Measurements from ENCODE around the gene NSUN3. TPM values are rescaled to one million over a fixed set of nuclear protein-coding genes. Genes with fewer than 3 reads are reported as not detected.
"Not testable (repeated sequence)": the region's sequence is repeated elsewhere in the genome, so short reads cannot be mapped to it uniquely, and the experiment has no call there.

Gene NSUN3
- total and polyA plus RNA-seq, 7 donors = 7.3 to 16.0 (median 9.0) TPM

- DNase-seq = no peak
- H3K9me3 ChIP-seq = no peaks in the 10 kb centered on the region
- no peak overlapping the region for H3K27ac ChIP-seq
- H3K4me3 ChIP-seq = no peak overlapping the region
- intact Hi-C loops (cut with DNase I) = no loop called here
- WGBS, 2 donors = 88 to 89% methylated on average over 1 of the region's 1 CpG
- TF ChIP-seq CTCF (IDR thresholded peaks at IDR 0.05) (no peak), POLR2A (IDR thresholded peaks at IDR 0.05) (no peak), EP300 (IDR thresholded peaks at IDR 0.05) (no peak), POLR2AphosphoS5 (IDR thresholded peaks at IDR 0.05) (no peak)
- no peaks in the 10 kb centered on the region for H3K4me1 ChIP-seq
- no peaks in the 10 kb centered on the region for H3K27me3 ChIP-seq
- H3K36me3 ChIP-seq = peaks cover 0 to 25% (median 7%) of the 10 kb centered on the region in 4 donors
These were observed 19.6 kb upstream of the NSUN3 start for GRCh38 chr3:94043285-94043684.

- H3K9me3 ChIP-seq; H3K4me1 ChIP-seq; H3K27ac ChIP-seq; DNase-seq; intact Hi-C loops (cut with DNase I); H3K4me3 ChIP-seq; H3K27me3 ChIP-seq: not testable (repeated sequence)
- peaks cover 0 to 18% (median 7%) of the 10 kb centered on the region in 4 donors for H3K36me3 ChIP-seq
- WGBS, 2 donors = 98% methylated on average over 61 of the region's 61 CpGs
These were observed 18.5 kb upstream of the NSUN3 start for GRCh38 chr3:94044100-94044936.

GRCh38 chr3:94046533-94046932 lies 16.3 kb upstream of the NSUN3 start:
- Histone ChIP-seq H3K27me3 (no peaks in the 10 kb centered on the region), H3K36me3 (peaks cover 0 to 12% (median 7%) of the 10 kb centered on the region in 4 donors), H3K27ac (no peak overlapping the region), H3K4me3 (no peak overlapping the region), H3K4me1 (no peaks in the 10 kb centered on the region), H3K9me3 (no peaks in the 10 kb centered on the region)
- no peak for DNase-seq
- intact Hi-C loops (cut with DNase I) = no loop called here
- no peak for TF ChIP-seq CTCF (IDR thresholded peaks at IDR 0.05)
- WGBS, 2 donors = 98 to 100% methylated on average over 2 of the region's 2 CpGs

- Histone ChIP-seq H3K9me3 (no peaks in the 10 kb centered on the region), H3K27ac (no peak overlapping the region), H3K4me3 (no peak overlapping the region), H3K4me1 (no peaks in the 10 kb centered on the region), H3K36me3 (peaks cover 0 to 6% (median 3%) of the 10 kb centered on the region in 4 donors), H3K27me3 (no peaks in the 10 kb centered on the region)
- TF ChIP-seq POLR2AphosphoS5 (IDR thresholded peaks at IDR 0.05) (no peak), CTCF (IDR thresholded peaks at IDR 0.05) (no peak)
- intact Hi-C loops (cut with DNase I) = no loop called here
- WGBS, 2 donors = 86 to 91% methylated on average over 2 of the region's 2 CpGs
- DNase-seq = no peak
These were observed 13.6 kb upstream of the NSUN3 start for GRCh38 chr3:94049267-94049666.

GRCh38 chr3:94050546-94050945 lies 12.3 kb upstream of the NSUN3 start:
- no peaks in the 10 kb centered on the region for H3K4me1 ChIP-seq
- H3K4me3 ChIP-seq = no peak overlapping the region
- no peaks in the 10 kb centered on the region for H3K36me3 ChIP-seq
- DNase-seq = no peak
- no peaks in the 10 kb centered on the region for H3K9me3 ChIP-seq
- no peak for TF ChIP-seq EP300 (IDR thresholded peaks at IDR 0.05)
- TF ChIP-seq POLR2A (IDR thresholded peaks at IDR 0.05) = no peak
- TF ChIP-seq CTCF (IDR thresholded peaks at IDR 0.05) = no peak
- no peak for TF ChIP-seq POLR2AphosphoS5 (IDR thresholded peaks at IDR 0.05)
- intact Hi-C loops (cut with DNase I) = no loop called here
- H3K27ac ChIP-seq = no peak overlapping the region
- no peaks in the 10 kb centered on the region for H3K27me3 ChIP-seq
